Natural killer cell (primary cell): ENCODE data around the gene PEX26. TPM values are rescaled to one million over a fixed set of nuclear protein-coding genes. Genes with fewer than 3 reads are reported as not detected.

ENCODE experiments used
- ATAC-seq, 3 donors: fragments of 150-1000 bp in 2 of 3; fragments of 200-7000 bp in 1 of 3; cut with Tn5 transposase; 1 replicate in 1 of 3; 2 replicates in 2 of 3; pipeline ENCODE4 v1.10.0; 2021; ENCODE audit warnings: mild to moderate bottlenecking in 2 of 3, moderate library complexity in 2 of 3
- DNase-seq, 2 donors: peaks; one replicate each; pipeline versions ENCODE4 v3.0.0 to v3.0.0-alpha.2; 2013 to 2021; ENCODE audit warnings: mixed read lengths in 1 of 2
- H3K27ac ChIP-seq: one replicate; pipeline ENCODE4 v1.5.1; 2013; ENCODE audit warnings: mild to moderate bottlenecking, low read length
- H3K27me3 ChIP-seq: one replicate; pipeline ENCODE4 v1.6.1; 2013; ENCODE audit warnings: low read length; ENCODE audit not compliant: control insufficient read depth, insufficient read depth
- H3K36me3 ChIP-seq: one replicate; pipeline ENCODE4 v1.6.1; 2013; ENCODE audit warnings: low read length; ENCODE audit not compliant: control insufficient read depth, insufficient read depth
- H3K4me1 ChIP-seq: one replicate; pipeline ENCODE4 v1.6.1; 2013; ENCODE audit warnings: low read length; ENCODE audit not compliant: control insufficient read depth, insufficient read depth
- H3K4me3 ChIP-seq: one replicate; pipeline ENCODE4 v1.5.1; 2013; ENCODE audit warnings: low read length
- H3K9me3 ChIP-seq: one replicate; pipeline ENCODE4 v1.6.1; 2013; ENCODE audit warnings: low read length; ENCODE audit not compliant: control insufficient read depth, insufficient read depth
- H3K27ac Mint-ChIP-seq, 2 donors: one replicate each; pipeline ENCODE4 v1.8.0; 2022; ENCODE audit warnings: mild to moderate bottlenecking in 2 of 2, mixed read lengths in 2 of 2, moderate library complexity in 1 of 2
- H3K27me3 Mint-ChIP-seq, 2 donors: one replicate each; pipeline ENCODE4 v1.8.0; 2022; ENCODE audit warnings: low read depth in 2 of 2, mixed read lengths in 2 of 2
- H3K36me3 Mint-ChIP-seq: one replicate; pipeline ENCODE4 v1.8.0; 2022; ENCODE audit warnings: mixed read lengths
- H3K4me1 Mint-ChIP-seq, 2 donors: one replicate each; pipeline ENCODE4 v1.8.0; 2022; ENCODE audit warnings: mixed read lengths in 2 of 2
- H3K4me3 Mint-ChIP-seq: one replicate; pipeline ENCODE4 v1.8.0; 2022; ENCODE audit warnings: mild to moderate bottlenecking, moderate library complexity, mixed read lengths
- H3K9me3 Mint-ChIP-seq, 2 donors: one replicate each; pipeline ENCODE4 v1.8.0; 2022; ENCODE audit warnings: mixed read lengths in 2 of 2
- WGBS: methylation state at CpG from one replicate; pipeline ENCODE4 v1.1.7; 2013; ENCODE audit warnings: missing lambda C conversion rate; ENCODE audit not compliant: insufficient coverage; 5-methylcytosine and 5-hydroxymethylcytosine counted together
- intact Hi-C: fragments of 100-400 bp; cut with micrococcal nuclease; formaldehyde crosslinking; loops from one replicate; pipeline ENCODE4 v1.14.2; 2022
- total RNA-seq, 4 donors: library from RNA; stranded (reverse); fragments of 120-200 nt in 1 of 4; gene quantifications; one replicate each; pipeline versions ENCODE4 v1.2.3 to v1.2.4, GENCODE V29; 2013 to 2022
- TF ChIP-seq, protein P1 (sequence below): fragments of 200-600 bp; IDR thresholded peaks from one replicate; pipeline ENCODE4 v1.8.0; 2022; ENCODE audit warnings: antibody characterized with exemption

The PEX26 gene
- total RNA-seq, 3 donors from 2014 or later (not counting 1 experiment from before 2014, with no cell fraction given): 27.6 to 37.4 (median 31.2) TPM

DNA sequence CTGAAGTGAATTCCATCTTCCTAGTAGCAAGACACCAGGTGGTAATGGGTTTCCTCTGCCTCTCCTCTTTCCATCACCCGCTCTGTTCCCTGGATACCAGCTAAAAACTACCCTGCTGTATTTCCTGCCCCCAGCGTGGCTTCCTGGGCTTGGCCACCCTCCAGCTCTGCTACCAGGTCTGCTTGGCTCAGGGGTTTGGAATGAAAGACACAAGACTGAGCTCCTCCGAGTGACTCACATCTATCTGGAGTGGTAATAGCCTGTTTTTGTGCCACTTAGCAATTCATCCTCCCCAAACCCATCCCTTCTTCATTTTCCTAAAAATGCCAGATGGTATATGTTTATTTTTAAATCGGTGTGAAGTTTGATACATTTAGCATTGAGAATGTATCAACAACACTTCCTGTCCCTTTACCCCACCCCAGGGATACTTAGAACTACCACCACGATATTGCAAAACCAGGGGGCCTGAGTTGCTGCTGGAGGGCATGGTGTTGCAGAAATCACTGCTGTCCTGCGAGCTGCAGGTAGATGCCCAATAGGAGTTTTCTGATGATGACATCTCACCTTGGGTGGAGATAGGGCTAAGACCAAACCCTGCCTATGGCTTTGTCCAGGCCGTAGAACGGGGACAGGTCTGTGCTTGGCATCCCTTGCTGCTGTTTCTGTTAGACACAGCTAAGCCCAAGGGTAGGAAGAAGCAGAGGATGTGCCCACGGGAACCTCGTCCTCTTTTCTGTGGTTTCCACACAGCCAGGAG, 45.9 kb upstream of the PEX26 start:
- Histone ChIP-seq H3K9me3 (no peaks in the 10 kb centered on the region), H3K27ac (no peak overlapping the region), H3K4me1 (no peaks in the 10 kb centered on the region), H3K27me3 (peaks cover 2% of the 10 kb centered on the region), H3K36me3 (no peaks in the 10 kb centered on the region), H3K4me3 (no peak overlapping the region)
- 80% methylated on average over 9 of the region's 10 CpGs for WGBS
- no peaks in the 10 kb centered on the region for H3K36me3 Mint-ChIP-seq
- H3K9me3 Mint-ChIP-seq: no peaks in the 10 kb centered on the region
- TF ChIP-seq, protein P1, sequence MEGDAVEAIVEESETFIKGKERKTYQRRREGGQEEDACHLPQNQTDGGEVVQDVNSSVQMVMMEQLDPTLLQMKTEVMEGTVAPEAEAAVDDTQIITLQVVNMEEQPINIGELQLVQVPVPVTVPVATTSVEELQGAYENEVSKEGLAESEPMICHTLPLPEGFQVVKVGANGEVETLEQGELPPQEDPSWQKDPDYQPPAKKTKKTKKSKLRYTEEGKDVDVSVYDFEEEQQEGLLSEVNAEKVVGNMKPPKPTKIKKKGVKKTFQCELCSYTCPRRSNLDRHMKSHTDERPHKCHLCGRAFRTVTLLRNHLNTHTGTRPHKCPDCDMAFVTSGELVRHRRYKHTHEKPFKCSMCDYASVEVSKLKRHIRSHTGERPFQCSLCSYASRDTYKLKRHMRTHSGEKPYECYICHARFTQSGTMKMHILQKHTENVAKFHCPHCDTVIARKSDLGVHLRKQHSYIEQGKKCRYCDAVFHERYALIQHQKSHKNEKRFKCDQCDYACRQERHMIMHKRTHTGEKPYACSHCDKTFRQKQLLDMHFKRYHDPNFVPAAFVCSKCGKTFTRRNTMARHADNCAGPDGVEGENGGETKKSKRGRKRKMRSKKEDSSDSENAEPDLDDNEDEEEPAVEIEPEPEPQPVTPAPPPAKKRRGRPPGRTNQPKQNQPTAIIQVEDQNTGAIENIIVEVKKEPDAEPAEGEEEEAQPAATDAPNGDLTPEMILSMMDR: no peak
- intact Hi-C loops: no loop called here
- DNase-seq (no peak), ATAC-seq (no peak)
- H3K27ac Mint-ChIP-seq: no peak overlapping the region
- no peaks in the 10 kb centered on the region for H3K4me1 Mint-ChIP-seq
- H3K4me3 Mint-ChIP-seq: no peak overlapping the region
- peaks cover 6 to 21% of the 10 kb centered on the region in 2 donors for H3K27me3 Mint-ChIP-seq

DNA sequence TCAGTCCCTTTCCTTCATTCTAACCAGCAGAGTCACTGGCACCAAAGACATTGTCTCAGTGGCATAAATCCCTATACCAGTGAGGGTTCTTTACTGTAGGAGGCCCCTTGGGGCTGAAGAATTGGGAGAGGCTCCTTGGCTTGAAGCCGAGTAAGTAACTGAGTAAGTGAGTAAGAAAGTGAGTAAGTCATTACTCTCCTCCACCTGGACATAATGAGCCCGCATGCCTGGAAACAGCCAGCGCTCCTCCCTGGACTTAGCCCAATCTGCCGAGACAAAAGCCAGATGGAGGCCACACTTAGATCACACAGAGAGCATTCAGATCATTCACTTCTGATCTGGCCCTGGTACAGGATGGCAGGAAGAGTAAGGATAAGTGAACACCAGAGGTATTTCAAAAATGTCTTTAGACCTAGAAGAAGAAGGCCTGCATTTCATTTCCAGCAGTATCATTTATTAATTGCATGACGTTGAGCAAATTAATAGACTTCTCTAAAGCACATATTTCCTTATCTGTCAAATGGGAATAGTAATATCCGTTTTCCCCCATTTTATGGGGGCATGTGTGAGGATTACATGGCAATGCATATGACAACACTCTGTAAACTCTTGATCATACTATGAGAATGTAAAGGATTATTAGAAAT, 45.2 kb upstream of the PEX26 start:
- ATAC-seq: no peak
- Mint-ChIP-seq H3K4me1 (no peaks in the 10 kb centered on the region), H3K4me3 (no peak overlapping the region), H3K27ac (no peak overlapping the region), H3K9me3 (no peaks in the 10 kb centered on the region), H3K27me3 (peaks cover 0 to 17% of the 10 kb centered on the region in 2 donors), H3K36me3 (no peaks in the 10 kb centered on the region)
- no peaks in the 10 kb centered on the region for H3K4me1 ChIP-seq
- no peak for DNase-seq
- intact Hi-C loops: no loop called here
- H3K4me3 ChIP-seq: no peak overlapping the region
- no peaks in the 10 kb centered on the region for H3K36me3 ChIP-seq
- no peaks in the 10 kb centered on the region for H3K27me3 ChIP-seq
- 95% methylated on average over 3 of the region's 6 CpGs for WGBS
- TF ChIP-seq, protein P1: no peak
- no peak overlapping the region for H3K27ac ChIP-seq
- no peaks in the 10 kb centered on the region for H3K9me3 ChIP-seq

DNA sequence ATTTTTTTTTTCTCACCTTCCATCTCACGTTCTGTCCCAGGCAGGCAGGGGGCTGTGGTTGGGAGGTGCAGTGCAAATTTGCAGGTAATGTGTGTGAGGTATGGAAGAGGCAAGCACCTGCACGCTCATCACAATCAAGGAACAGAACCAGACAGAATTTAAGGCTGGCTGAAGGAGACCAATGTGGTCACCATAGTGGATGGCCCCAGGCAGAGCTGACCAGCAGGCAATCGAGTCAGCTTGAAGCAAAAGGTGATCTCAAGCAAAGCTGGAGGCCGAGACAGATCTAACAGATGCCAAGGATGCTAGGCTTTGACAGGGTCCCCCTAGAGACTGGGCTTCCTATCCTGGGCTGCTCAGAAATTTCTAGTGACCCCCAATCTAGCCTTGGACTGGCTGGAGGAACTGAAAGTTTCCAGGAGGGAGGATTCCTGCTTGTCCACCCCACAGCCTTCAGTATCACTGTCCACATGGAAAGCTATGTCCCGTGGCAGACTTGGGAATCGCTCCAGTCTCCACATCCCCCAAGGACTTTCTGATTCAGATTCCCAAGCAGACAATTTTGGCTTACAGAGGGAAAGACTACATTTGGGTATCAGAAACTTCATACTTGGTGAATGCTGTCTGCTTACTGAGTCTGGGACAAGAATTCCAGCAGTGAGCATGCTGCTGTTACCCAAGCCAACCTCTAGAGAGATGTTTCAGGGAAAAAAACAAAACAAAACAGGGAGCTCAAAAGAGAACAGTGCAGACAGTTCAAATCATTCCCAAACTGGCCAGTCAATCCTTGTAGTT, 44.4 kb upstream of the PEX26 start:
- ATAC-seq (no peak), DNase-seq (no peak)
- TF ChIP-seq, protein P1: no peak
- Mint-ChIP-seq H3K27me3 (peaks cover 0 to 14% of the 10 kb centered on the region in 2 donors), H3K4me3 (no peak overlapping the region), H3K9me3 (no peaks in the 10 kb centered on the region), H3K27ac (no peak overlapping the region), H3K36me3 (no peaks in the 10 kb centered on the region), H3K4me1 (no peaks in the 10 kb centered on the region)
- Histone ChIP-seq H3K4me1 (no peaks in the 10 kb centered on the region), H3K4me3 (no peak overlapping the region), H3K36me3 (no peaks in the 10 kb centered on the region), H3K9me3 (no peaks in the 10 kb centered on the region), H3K27me3 (no peaks in the 10 kb centered on the region), H3K27ac (no peak overlapping the region)
- intact Hi-C loops: no loop called here
- WGBS: 91% methylated on average over 5 of the region's 6 CpGs
